ENCODE results near the gene NCOA7. TPM values are rescaled to one million over a fixed set of nuclear protein-coding genes. Genes with fewer than 3 reads are reported as not detected.

NCOA7 gene
- total RNA-seq, 1 donor: 52.7 TPM

GRCh38 chr6:125854355-125854754, 63.6 kb downstream of the NCOA7 start:
- no peak for DNase-seq (ENCODE audit: low read depth)
- H3K4me3 ChIP-seq (ENCODE audit: low read depth, low read length): no peak overlapping the region
- TF ChIP-seq CTCF (IDR thresholded peaks at IDR 0.05; ENCODE audit: insufficient read depth, low read depth, low read length): no peak

- no peak for TF ChIP-seq CTCF (IDR thresholded peaks at IDR 0.05; ENCODE audit: insufficient read depth, low read depth, low read length)
- no peak for DNase-seq (ENCODE audit: low read depth)
- H3K4me3 ChIP-seq (ENCODE audit: low read depth, low read length): no peak overlapping the region
Measured at GRCh38 chr6:125855783-125856182, 65.0 kb downstream of the NCOA7 start.

GRCh38 chr6:125857846-125858245, 67.1 kb downstream of the NCOA7 start:
- DNase-seq (ENCODE audit: low read depth): no peak
- no peak overlapping the region for H3K4me3 ChIP-seq (ENCODE audit: low read depth, low read length)
- TF ChIP-seq CTCF (IDR thresholded peaks at IDR 0.05; ENCODE audit: insufficient read depth, low read depth, low read length): no peak

- peak; percentile 76 for DNase-seq (ENCODE audit: low read depth)
- H3K4me3 ChIP-seq (ENCODE audit: low read depth, low read length): no peak overlapping the region
Measured at GRCh38 chr6:125858427-125859320, 67.9 kb downstream of the NCOA7 start.

GRCh38 chr6:125859727-125860126, 69.0 kb downstream of the NCOA7 start:
- no peak overlapping the region for H3K4me3 ChIP-seq (ENCODE audit: low read depth, low read length)
- TF ChIP-seq CTCF (IDR thresholded peaks at IDR 0.05; ENCODE audit: insufficient read depth, low read depth, low read length): no peak
- peak; percentile 69 for DNase-seq (ENCODE audit: low read depth)

More at GRCh38 chr6:125858427-125859320, 67.9 kb downstream of the NCOA7 start:
- peak; percentile 93 for TF ChIP-seq CTCF (IDR thresholded peaks at IDR 0.05; ENCODE audit: insufficient read depth, low read depth, low read length)

GRCh38 chr6:125863023-125863422, 72.3 kb downstream of the NCOA7 start:
- no peak for DNase-seq (ENCODE audit: low read depth)
- TF ChIP-seq CTCF (IDR thresholded peaks at IDR 0.05; ENCODE audit: insufficient read depth, low read depth, low read length): no peak
- no peak overlapping the region for H3K4me3 ChIP-seq (ENCODE audit: low read depth, low read length)

Measured in fibroblast of villous mesenchyme (primary cell).